ENCODE results near the gene MYORG.

DNA sequence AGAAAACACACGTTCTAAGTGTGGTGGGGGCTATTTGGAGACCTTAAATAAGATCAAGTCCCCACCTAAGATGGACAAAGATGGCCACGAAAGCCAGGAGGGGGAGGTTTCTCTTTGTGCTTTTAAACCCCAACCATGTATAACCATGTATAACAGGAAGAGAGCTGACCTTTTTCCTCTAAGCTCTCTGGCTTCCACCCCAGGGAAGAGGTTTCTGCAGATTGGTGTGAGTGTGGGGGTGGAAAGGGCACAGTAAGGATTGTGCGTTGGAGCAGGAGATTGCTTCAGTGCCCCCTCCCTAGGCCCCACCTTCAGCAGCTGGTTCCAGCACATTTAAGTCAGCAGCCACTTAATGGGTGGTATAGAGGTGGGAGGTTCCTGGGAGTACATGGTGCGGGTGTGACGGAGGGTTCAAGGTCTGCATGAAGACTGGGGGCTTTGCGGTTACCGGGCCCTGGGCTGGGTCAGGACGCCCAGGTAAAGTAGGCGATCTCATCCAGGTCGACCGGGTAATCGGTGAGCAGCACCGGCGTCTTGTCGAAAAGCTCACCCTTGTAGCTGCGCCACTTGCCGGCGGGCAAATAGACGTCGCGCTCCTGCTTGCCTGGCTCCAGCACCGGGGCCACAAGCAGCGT lies 6.2 kb downstream of the MYORG start:
- no peak for TF ChIP-seq CTCF (conservative IDR thresholded peaks at IDR 0.05)
- TF ChIP-seq EZH2 (IDR thresholded peaks at IDR 0.05; ENCODE audit: low read depth): no peak

All from PC-9 (cell line).